GM18951 (cell line): Measurements from ENCODE around the gene GIPR.

Source experiments
- POLR2A ChIP-seq: IDR thresholded peaks from 4 replicates; pipeline ENCODE4 v1.6.1; 2011; ENCODE audit warnings: mild to moderate bottlenecking; ENCODE audit not compliant: insufficient read length, insufficient read depth; ENCODE audit errors: extremely low read depth
- in situ Hi-C: fragments of 300-500 bp; cut with MboI; formaldehyde crosslinking; loops from one replicate; pipeline ENCODE4 v1.12.0; 2022; ENCODE audit warnings: low sequenced_read_pairs, mixed read lengths, inconsistent platforms; ENCODE audit not compliant: unreplicated experiment

The GIPR gene

DNA sequence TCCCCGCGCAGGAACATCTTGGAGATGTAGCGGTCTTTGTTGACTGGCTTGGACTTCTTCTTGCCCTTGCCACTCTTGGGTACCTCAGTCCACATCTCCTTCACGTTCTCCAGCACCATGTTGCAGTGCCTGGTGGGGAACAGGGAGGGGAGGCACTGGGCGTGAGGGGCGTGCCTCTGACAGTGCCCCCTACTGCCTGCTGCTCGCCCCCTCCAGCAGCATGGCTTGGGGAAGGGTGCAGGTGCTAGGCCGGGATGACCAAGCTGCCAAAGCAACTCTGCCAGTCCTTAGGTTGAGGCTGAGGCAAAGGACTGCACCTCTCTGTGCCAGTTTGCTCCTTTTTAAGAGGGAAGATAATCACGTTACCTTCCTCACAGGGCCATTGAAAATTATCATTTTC, 19.6 kb downstream of the GIPR start:
- no peak for TF ChIP-seq POLR2A
- in situ Hi-C loops = no loop called here

- in situ Hi-C loops = no loop called here
- TF ChIP-seq POLR2A = peak; percentile 93
Observed at GRCh38 chr19:45691516-45692186, 23.6 kb downstream of the GIPR start, which contains the start of gene SNRPD2. Gene SNRPD2, minus strand, starts transcription at chr19:45691953. Its CDS starts 65 bp downstream, at chr19:45691888.

GRCh38 chr19:45692187-45693105, 24.4 kb downstream of the GIPR start, which contains the start of gene QPCTL:
Gene QPCTL, plus strand, starts transcription at chr19:45692666. Its CDS starts 38 bp downstream, at chr19:45692704.
- TF ChIP-seq POLR2A = peak; percentile 95
- in situ Hi-C loops = no loop called here

- in situ Hi-C loops = no loop called here
- TF ChIP-seq POLR2A = no peak
Observed at GRCh38 chr19:45693106-45693788, 25.2 kb downstream of the GIPR start.

DNA sequence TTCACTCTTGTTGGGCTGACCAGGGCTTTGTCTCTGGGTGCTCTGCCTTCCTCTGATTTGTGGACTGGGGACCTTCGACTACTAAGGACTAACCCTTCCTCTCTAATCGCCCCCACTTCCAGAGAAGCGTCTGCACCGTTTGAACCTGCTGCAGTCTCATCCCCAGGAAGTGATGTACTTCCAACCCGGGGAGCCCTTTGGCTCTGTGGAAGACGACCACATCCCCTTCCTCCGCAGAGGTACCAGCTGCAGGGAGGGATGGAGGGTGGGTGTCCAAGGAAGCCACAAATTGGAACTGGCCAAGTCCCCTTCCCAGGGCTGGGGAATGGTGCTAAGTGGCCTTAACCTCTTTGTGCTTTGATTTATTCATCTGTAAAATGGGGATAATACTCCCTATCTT, 33.7 kb downstream of the GIPR start:
- in situ Hi-C loops = no loop called here
- TF ChIP-seq POLR2A = no peak

- in situ Hi-C loops = no loop called here
Observed at GRCh38 chr19:45705115-45705514, 37.1 kb downstream of the GIPR start.

DNA sequence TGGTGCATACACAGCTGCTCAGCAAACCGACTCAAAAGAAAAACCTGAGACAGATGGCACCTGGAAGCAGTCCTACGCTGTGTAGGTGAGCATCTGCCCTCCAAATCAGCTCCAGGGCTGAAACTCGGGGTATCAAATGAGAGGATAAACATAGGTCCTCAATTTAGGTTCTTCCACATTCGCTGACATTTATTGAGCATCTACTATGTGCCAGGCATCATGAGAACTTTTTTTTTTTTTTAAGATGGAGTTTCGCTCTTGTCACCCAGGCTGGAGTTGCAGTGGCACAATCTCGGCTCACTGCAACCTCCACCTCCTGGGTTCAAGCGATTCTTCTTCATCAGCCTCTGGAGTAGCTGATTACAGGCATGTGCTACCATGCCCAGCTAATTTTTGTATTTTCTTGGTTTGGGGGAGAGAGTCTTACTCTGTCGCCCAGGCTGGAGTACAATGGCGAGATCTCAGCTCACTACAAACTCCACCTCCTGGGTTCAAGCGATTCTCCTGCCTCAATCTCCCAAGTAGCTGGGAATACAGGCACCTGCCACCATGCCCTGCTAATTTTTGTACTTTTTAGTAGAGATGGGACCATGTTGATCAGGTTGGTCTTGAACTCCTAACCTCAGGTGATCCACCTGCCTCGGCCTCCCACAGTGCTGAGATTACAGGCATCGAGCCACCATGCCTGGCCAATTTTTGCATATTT, 37.8 kb downstream of the GIPR start:
- no peak for TF ChIP-seq POLR2A
- in situ Hi-C loops = no loop called here

More at GRCh38 chr19:45705115-45705514, 37.1 kb downstream of the GIPR start:
- TF ChIP-seq POLR2A = no peak

GRCh38 chr19:45710356-45711130, 42.5 kb downstream of the GIPR start:
- no peak for TF ChIP-seq POLR2A
- in situ Hi-C loops = no loop called here

- in situ Hi-C loops = no loop called here
- no peak for TF ChIP-seq POLR2A
Observed at GRCh38 chr19:45711851-45712698, 44.1 kb downstream of the GIPR start.

DNA sequence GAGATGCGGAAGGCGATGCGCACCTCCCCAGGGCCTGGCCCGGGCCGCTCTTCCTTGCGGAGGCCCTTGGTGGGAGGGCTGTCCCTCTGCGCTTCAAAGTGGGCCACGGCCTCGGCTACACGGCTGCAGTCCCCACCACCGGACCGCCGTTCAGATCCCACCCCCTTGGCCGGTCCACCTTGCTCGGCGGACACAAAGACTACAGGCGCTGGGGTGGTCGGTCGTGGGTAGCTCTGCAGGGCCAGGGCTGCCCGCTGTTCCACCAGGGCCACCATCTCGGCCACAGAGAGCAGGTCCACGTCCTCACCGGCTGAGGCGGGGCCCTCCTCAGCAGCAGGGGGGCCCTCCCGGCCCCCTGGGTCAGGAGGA, 44.7 kb downstream of the GIPR start:
- in situ Hi-C loops = no loop called here
- TF ChIP-seq POLR2A = peak; percentile 13

GRCh38 chr19:45713141-45713540, 45.1 kb downstream of the GIPR start:
- TF ChIP-seq POLR2A = no peak
- in situ Hi-C loops = no loop called here
